GM21390 (cell line): ENCODE results near the gene UFSP1.
"Not testable (repeated sequence)": the region's sequence is repeated elsewhere in the genome, so short reads cannot be mapped to it uniquely, and the experiment has no call there.

ENCODE experiments used
- ATAC-seq: cut with Tn5 transposase; IDR thresholded peaks from one replicate; pipeline ENCODE4 v1.9.1; 2021; ENCODE audit not compliant: unreplicated experiment

Gene UFSP1

DNA sequence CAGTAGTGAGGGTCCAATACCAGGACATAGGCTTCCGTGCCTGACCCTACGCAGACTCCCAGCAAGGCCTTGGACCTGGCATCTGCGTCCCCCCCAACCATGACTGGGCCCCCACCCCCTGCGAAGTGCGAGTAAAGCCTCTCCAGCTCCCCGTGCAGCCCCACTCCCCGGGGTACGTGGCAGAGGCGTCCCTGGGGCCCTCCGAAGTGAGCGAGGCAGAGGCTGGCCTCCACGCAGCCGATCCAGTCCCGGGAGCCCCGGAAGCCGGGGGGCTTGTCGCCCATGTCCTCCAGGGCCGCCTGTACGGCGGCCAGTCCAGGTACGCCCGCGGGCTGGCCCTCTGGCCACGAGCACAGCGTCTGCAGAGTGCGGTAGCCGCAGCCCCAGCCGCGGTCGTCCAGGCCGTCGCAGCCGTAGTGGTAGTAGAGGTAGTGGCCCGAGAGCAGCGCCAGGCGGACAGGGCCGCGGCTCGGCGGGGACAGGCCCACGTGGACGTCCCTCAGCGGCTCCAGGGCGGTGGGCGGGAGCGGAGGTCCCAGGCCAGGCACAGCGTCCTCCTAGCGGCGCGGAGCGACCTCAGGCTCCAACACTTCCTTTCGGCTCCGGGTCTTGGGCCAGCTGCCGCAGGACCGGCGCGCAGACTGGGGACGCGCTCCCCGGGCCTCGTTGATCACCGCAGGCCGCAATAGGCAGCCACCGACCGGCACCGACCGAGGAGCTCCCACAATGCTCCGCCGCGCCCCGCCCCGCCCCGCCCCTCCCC lies at the start of gene UFSP1:
TSS of gene UFSP1 (minus strand) at position 728 of the 763 bp plus-strand sequence. CDS start at position 284, 444 bp downstream.
- ATAC-seq: peak; percentile 29

DNA sequence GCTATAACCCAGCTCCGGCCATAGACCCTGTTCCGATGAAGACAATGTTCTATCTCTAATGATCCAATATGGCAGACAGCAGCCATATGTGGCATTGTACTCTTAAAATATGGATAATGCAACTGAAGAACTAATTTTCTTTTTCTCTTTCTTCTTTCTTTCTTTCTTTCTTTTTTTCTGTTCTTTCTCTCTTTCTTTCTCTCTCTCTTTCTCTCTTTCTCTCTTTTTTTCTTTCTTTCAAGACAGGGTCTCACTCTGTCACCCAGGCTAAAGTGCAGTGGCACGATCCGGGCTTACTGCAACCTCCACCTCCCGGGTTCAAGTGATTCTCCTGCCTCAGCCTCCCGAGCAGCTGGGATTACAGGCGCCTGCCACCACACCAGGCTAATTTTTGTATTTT lies 46.7 kb upstream of the UFSP1 start:
- ATAC-seq: not testable (repeated sequence)

DNA sequence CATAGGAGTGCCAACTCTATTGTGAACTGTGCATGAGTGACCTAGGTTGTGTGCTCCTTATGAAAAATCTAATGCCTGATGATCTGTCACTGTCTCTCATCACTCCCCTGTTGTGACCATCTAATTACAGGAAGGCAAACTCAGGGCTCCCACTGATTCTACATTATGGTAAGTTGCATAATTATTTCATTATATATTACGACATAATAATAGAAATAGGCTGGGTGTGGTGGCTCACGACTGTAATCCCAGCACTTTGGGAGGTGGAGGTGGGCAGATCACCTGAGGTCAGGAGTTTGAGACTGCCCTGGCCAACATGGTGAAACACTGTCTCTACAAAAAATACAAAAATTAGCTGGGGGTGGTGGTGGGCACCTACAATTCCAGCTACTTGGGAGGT lies 45.9 kb upstream of the UFSP1 start:
- ATAC-seq: not testable (repeated sequence)

- ATAC-seq: no peak
Measured at GRCh38 chr7:100933734-100934133, 44.2 kb upstream of the UFSP1 start.

DNA sequence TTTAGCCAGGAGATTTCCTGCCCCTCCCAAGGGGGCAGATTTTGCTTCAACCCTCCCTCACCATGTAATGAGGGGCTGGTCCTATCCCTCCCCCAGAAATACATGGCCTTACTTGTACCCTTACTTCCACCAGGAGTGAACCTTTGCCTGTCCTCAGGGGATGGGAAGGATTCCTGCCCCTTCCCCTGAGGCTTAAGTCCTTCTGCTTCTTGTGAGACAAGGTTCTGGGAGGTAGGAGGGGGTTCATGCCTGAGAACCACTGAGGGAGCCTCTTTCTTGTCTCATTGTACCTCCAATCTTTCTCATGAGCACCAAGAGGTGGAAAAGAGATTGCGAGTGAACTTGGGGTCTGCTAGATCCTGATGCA lies 40.3 kb upstream of the UFSP1 start:
- no peak for ATAC-seq

- ATAC-seq: not testable (repeated sequence)
Measured at GRCh38 chr7:100923616-100924015, 34.1 kb upstream of the UFSP1 start.

DNA sequence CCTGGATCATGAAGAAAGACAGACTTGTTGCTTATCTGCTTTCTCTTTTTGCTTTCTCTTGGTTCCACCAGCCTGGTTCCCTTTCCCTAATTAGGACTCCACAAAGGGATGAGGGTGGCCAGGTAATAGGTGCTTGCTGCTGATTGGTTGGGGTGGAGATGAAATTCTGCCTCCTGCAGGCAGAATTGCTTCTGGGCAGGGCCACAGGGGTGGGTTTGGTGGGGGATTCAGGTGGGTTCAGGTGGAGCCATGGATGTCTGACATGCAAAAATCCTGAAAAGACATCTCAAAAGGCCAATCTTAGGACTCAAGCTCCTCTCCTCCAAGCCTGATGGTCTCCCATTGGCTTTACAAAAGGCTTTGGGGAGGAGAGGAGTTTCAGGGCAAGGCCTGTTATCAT lies 31.5 kb upstream of the UFSP1 start:
- ATAC-seq: no peak

GRCh38 chr7:100919779-100920437 lies 30.4 kb upstream of the UFSP1 start:
- ATAC-seq: not testable (repeated sequence)

DNA sequence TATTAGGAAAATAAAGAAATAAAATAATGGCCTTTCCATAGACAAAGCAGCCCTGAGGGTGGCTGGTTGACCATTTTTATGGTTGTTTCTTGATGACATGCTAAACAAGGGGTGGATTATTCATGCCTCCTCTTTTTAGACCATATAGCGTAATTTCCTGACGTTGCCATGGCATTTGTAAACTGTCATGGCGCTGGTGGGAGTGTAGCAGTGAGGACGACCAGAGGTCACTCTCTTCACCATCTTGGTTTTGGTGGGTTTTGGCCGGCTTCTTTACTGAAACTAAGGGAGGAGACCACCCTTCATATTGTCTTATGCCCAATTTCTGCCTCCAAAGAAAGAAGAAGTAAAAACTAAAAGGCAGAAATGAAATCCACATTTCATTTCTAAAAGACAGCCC lies 29.8 kb upstream of the UFSP1 start:
- not testable (repeated sequence) for ATAC-seq

- no peak for ATAC-seq
Measured at GRCh38 chr7:100914879-100915447, 25.4 kb upstream of the UFSP1 start.

GRCh38 chr7:100914208-100914878 lies 24.8 kb upstream of the UFSP1 start:
- no peak for ATAC-seq

- ATAC-seq: no peak
Measured at GRCh38 chr7:100911484-100911883, 22.0 kb upstream of the UFSP1 start.

DNA sequence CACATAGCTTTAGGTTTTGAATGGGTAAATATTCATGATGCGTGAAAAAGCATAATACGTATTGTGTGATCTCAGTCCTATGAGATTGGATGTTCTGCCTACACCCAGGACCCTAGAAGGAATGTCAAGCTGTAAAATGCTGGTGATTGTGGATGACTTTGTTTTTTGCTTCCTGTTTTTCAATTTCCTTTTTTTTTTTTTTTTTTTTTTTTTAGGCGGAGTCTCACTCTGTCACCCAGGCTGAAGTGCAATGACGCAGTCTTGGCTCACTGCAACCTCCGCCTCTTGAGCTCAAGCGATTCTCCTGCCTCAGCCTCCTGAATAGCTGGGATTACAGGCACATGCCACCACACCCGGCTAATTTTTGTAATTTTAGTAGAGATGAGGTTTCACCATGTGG lies 20.9 kb upstream of the UFSP1 start:
- ATAC-seq: not testable (repeated sequence)

DNA sequence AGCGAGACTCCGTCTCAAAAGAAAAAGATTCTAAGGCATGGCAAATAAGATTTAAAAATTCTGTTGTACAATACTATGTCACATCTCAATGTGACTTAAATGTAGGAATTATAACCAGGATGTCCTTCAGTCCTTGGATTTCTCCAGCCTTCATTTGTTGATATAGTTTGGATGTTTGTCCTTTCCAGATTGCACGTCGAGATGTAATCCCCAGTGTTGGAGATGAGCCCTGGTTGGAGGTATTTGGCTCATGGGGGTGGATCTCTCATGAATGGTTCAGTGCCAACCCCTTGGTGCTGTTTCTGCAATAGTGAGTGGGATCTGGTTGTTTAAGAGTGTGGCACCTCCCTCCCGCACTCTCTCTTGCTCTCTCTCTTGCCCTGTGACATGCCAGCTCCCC lies 19.0 kb upstream of the UFSP1 start:
- ATAC-seq: no peak

DNA sequence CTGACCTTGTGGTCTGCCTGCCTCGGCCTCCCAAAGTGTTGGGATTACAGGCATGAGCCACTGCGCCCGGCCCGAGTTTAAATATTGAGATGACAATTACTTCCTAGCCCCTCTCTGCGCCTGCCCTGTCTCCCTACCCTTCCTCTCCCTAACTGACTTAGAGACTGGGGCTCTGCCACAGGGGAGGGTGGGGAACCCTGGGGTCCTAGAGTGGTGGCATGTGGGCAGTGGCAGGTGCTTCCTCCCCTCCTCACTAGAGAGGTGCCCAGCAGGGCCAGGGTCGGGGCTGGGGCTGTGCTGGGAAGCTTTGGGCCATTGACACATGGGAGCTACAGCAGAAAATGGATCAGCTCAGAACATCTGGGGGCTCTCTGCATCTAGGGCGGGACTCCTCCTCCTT lies 13.1 kb upstream of the UFSP1 start:
- ATAC-seq: no peak

- ATAC-seq: no peak
Measured at GRCh38 chr7:100901921-100902332, 12.4 kb upstream of the UFSP1 start.

- ATAC-seq: no peak
Measured at GRCh38 chr7:100900978-100901377, 11.5 kb upstream of the UFSP1 start.

GRCh38 chr7:100899432-100899831 lies 9.9 kb upstream of the UFSP1 start:
- ATAC-seq: no peak

DNA sequence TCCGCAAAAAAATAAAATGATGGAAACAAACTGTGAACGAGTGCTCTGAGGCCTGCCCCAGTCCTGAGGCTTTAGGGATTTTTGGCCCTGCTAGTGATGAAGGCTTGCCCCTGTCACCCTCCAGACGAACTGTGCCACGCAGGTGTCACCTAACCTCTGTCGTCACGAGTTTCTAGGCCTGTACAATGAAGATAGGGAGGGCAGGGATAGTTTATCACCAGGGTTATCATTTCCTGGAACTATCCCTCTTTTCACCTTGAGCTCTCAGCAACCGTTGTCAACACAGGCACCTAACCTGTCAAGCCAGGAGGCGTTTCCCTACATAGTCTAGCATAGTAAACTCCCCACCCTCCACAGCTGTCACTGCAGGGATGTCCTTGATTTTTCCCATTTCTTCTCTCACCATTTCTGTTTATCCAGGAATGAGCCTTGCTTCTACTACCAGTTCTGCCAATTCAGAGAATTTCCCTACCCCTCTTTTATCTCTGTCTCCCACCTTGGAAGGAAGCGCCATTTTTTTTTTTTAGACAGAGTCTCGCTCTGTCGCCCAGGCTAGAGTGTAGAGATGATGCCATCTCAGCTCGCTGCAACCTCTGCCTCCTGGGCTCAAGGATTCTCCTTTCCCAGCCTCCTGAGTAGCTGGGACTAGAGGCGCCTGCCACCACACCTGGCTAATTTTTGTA lies 8.4 kb upstream of the UFSP1 start:
- ATAC-seq: no peak

GRCh38 chr7:100896732-100897608 lies 7.5 kb upstream of the UFSP1 start:
- ATAC-seq: no peak
